ENCODE data around the gene SLFN11. TPM values are rescaled to one million over a fixed set of nuclear protein-coding genes. Genes with fewer than 3 reads are reported as not detected.

Gene SLFN11
- total and polyA plus RNA-seq, 2 of the 4 experiments (the other 2 are of a cell fraction) = 29.9 to 144 TPM

GRCh38 chr17:35314415-35315216 is 58.8 kb downstream of the SLFN11 start:
- CTCF ChIA-PET = interaction anchor here (1.8 to 3.2 kb wide), 3 partner anchors 219 to 224 kb away, joined by 5 to 18 read pairs (median 14); partner anchors contain the start of gene SLFN12L
- 80% methylated on average over 3 of the region's 9 CpGs; no CpG with 5 or more reads in 1 of the 2 experiments for WGBS, 2 experiments (ENCODE audit: extremely low coverage in 2 of 2, insufficient read length in 1 of 2)
- no peak overlapping the region for H2BK15ac ChIP-seq (ENCODE audit: low read depth, low read length)
- H3K9ac ChIP-seq (ENCODE audit: low read depth, low read length) = no peak overlapping the region
- no peak overlapping the region for H4K91ac ChIP-seq (ENCODE audit: insufficient read depth, low read depth, low read length)
- intact Hi-C loops (cut with micrococcal nuclease) = loop anchor here (1.0 to 10.0 kb wide), 3 partner anchors 30 to 880 kb away; partner anchors contain the start of gene SLFN12
- ATAC-seq (ENCODE audit: low read depth) (peak; percentile 32), DNase-seq (no peak)
- peak overlapping the region; percentile 40 for H2AK9ac ChIP-seq (replicated peaks; ENCODE audit: low read depth, low read length, poor library complexity)
- no peak overlapping the region for H3K14ac ChIP-seq (replicated peaks; ENCODE audit: low read depth, low read length)
- peaks cover 2% of the 10 kb centered on the region; the same call in 1 of the 2 replicates for H3K27me3 ChIP-seq (ENCODE audit: control insufficient read depth, insufficient read depth, low read length)
- in situ Hi-C loops (cut with MboI; ENCODE audit: low sequenced_read_pairs) = loop anchor here (5.0 kb wide), 1 partner anchor 223 kb away; the partner anchor contains the start of gene SLFN12L
- H2BK20ac ChIP-seq (ENCODE audit: low read depth, low read length) = no peak overlapping the region
- no peaks in the 10 kb centered on the region for H3K9me3 ChIP-seq (ENCODE audit: control insufficient read depth, insufficient read depth, low read length)
- no peaks in the 10 kb centered on the region for H3K36me3 ChIP-seq (ENCODE audit: control insufficient read depth, insufficient read depth, low read length)
- H2BK120ac ChIP-seq (ENCODE audit: low read depth, low read length) = no peak overlapping the region
- H3K18ac ChIP-seq (ENCODE audit: low read depth, low read length) = no peak overlapping the region
- H3K56ac ChIP-seq (ENCODE audit: extremely low read depth, insufficient read depth, low read length) = no peak overlapping the region
- TF ChIP-seq CTCF (conservative IDR thresholded peaks at IDR 0.05; ENCODE audit: low read depth, low read length) (no peak), POLR2A (IDR thresholded peaks at IDR 0.05; ENCODE audit: low read depth, low read length) (no peak), RFX5 (IDR thresholded peaks at IDR 0.05; ENCODE audit: low read depth, low read length) (no peak), MAZ (IDR thresholded peaks at IDR 0.05; ENCODE audit: borderline replicate concordance, low read depth, low read length) (no peak), SMC3 (IDR thresholded peaks at IDR 0.05; ENCODE audit: low read depth, low read length) (no peak), USF2 (IDR thresholded peaks at IDR 0.05; ENCODE audit: low read depth, low read length) (no peak), RAD21 (IDR thresholded peaks at IDR 0.05; ENCODE audit: low read length) (no peak), RCOR1 (IDR thresholded peaks at IDR 0.05; ENCODE audit: insufficient replicate concordance, low read length) (no peak), MAFK (IDR thresholded peaks at IDR 0.05; ENCODE audit: low read depth, low read length) (no peak)
- TF ChIP-seq, protein P1, sequence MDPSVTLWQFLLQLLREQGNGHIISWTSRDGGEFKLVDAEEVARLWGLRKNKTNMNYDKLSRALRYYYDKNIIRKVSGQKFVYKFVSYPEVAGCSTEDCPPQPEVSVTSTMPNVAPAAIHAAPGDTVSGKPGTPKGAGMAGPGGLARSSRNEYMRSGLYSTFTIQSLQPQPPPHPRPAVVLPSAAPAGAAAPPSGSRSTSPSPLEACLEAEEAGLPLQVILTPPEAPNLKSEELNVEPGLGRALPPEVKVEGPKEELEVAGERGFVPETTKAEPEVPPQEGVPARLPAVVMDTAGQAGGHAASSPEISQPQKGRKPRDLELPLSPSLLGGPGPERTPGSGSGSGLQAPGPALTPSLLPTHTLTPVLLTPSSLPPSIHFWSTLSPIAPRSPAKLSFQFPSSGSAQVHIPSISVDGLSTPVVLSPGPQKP (IDR thresholded peaks at IDR 0.05; ENCODE audit: borderline replicate concordance, low read depth, low read length) = no peak
- H2BK5ac ChIP-seq (ENCODE audit: low read depth, low read length, poor library complexity, severe bottlenecking) = no peak overlapping the region
- dilution Hi-C loops (cut with HindIII; ENCODE audit: low sequenced_read_pairs, unreplicated experiment) = loop anchor here (25.0 kb wide), 1 partner anchor 223 kb away; the partner anchor contains the start of gene SLFN12L
- POLR2A ChIA-PET (ENCODE audit: unreplicated experiment) = no interaction called here
- peaks cover 3% of the 10 kb centered on the region; the same call in 1 of the 2 replicates for H3K4me1 ChIP-seq (ENCODE audit: control insufficient read depth, insufficient read depth, low read length)
- H2AK5ac ChIP-seq (ENCODE audit: low read depth, low read length) = no peak overlapping the region
- H3K9me1 ChIP-seq (ENCODE audit: insufficient read depth, low read length) = no peaks in the 10 kb centered on the region
- H3K79me1 ChIP-seq (ENCODE audit: low read depth in 1 of 2, low read length in 2 of 2) = no peaks in the 10 kb centered on the region
- H3K23ac ChIP-seq (ENCODE audit: low read depth, low read length) = no peak overlapping the region
- H3K4me3 ChIP-seq (ENCODE audit: insufficient read depth, low read depth, low read length) = no peak overlapping the region
- H4K8ac ChIP-seq (ENCODE audit: low read depth in 2 of 2, low read length in 2 of 2) = no peak overlapping the region; a peak in 1 of 4 replicates
- BruUV-seq (replicated peaks) = no TSS peak
- no peak overlapping the region for H4K5ac ChIP-seq (ENCODE audit: low read depth, low read length)
- H3K27ac ChIP-seq (ENCODE audit: insufficient read depth, low read length) = no peak overlapping the region
- H3K4me2 ChIP-seq (ENCODE audit: low read depth, low read length) = no peak overlapping the region
- no peaks in the 10 kb centered on the region for H4K20me1 ChIP-seq (ENCODE audit: insufficient read depth, low read length)
- no peak overlapping the region for H3K4ac ChIP-seq (ENCODE audit: low read depth, low read length)
- H2AFZ ChIP-seq (replicated peaks; ENCODE audit: low read length, poor library complexity) = peak overlapping the region; percentile 0

Data from IMR-90 (cell line).